Left lobe of liver (tissue), 2 donors: ENCODE results near the gene OR5K1. TPM values are rescaled to one million over a fixed set of nuclear protein-coding genes. Genes with fewer than 3 reads are reported as not detected.

ENCODE experiments used
- ATAC-seq: fragments of 200-7000 bp; cut with Tn5 transposase; one replicate; pipeline ENCODE4 v1.9.1; 2020; ENCODE audit warnings: mild to moderate bottlenecking, moderate library complexity
- DNase-seq: peaks from one replicate; pipeline ENCODE4 v3.0.0-alpha.2; 2020; ENCODE audit warnings: low spot score
- total RNA-seq: library from RNA; stranded (reverse); gene quantifications from one replicate; pipeline ENCODE4 v1.2.1, GENCODE V29; 2021
- donor health status: DM: no; HTN: no; CAD: no; lungs with moderate emphysema.
- donor health status: DM: no; HTN: yes; CAD: no.

Gene OR5K1
- not detected for total RNA-seq

- no peak for ATAC-seq
- DNase-seq, result no peak
Measured at GRCh38 chr3:98462901-98463300, at the start of gene OR5K1. Gene OR5K1 (plus strand): TSS chr3:98463201. CDS start chr3:98469577, 6,376 bp downstream.

DNA sequence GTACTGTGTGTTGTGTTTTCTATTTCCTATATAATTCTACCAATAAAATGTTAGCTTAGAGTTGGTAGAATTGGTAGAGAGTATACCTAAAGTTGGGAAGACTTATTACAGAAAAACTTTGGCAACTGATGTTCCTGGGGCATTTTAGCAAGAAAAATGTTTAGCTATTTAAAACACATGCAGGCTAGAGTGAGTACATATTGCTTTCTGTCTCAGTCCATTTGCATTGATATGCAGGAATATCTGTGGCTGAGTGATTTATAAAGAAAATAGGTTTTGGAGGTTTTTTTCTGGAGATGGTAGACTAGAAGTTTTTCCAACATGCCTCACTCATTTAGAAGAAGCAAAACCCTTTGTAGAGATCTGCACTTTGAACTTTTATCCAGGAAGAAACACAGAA is 30.4 kb upstream of the OR5K1 start:
- no peak for DNase-seq

DNA sequence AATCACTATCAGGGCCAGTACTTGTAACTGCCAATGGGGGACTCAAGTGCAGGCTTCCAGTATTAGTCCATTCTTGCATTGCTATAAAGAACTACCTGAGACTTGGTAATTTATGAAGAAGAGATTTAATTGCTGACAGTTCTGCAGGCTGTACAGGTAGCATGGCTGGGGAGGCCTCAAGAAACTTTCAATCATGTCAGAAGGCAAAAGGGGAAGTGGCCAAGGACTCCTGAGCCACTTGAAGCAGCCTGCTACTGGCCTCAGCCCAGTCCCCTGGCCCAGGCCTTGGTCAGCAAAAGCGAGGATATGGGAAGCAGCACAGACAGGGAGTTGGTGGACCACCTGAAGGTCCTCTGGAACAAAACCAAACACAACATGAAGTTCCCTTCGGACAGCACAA is 29.2 kb upstream of the OR5K1 start:
- DNase-seq, result no peak
- ATAC-seq, result no peak

More for the DNA sequence above, 30.4 kb upstream of the OR5K1 start:
- ATAC-seq, result no peak

DNA sequence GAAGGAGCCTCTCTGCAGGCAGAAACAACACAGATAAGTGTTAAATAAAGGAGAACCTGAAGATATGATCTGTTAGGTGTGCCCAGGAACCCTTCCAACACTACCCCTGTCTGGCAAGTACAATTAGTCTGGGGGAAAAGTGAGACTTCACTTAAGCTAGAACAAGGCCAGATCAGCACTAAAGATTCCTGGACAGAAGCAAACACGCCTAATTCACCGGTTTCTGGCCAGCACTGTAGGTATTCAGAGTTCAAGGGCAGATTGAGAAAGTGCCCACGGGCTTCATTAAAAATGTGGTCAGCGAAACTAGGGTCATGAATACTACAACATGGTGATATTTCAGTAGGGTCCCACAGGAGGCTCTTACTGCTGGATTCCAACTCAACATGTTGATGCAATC is 28.6 kb upstream of the OR5K1 start:
- ATAC-seq (no peak), DNase-seq (no peak)

DNA sequence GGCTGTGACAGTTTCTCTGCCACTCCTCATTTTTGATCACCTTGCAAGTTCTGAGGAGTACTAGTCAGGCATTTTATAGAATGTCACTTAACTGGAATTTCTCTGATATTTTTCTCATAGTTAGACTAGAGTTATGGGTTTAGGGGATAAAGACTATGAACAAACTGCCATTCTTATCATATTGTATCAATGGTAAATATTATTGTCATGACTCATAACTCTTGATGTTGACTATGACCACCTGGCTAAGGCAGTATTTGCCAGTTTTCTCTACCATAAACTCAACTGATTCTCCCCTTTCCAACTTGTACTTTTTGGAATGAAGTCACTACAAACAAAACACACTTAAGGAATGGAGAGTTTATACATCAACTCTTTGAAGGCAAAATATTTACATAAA is 22.7 kb upstream of the OR5K1 start:
- ATAC-seq (no peak), DNase-seq (no peak)

- no peak for DNase-seq
- ATAC-seq, result no peak
Measured at GRCh38 chr3:98445949-98446406, 17.0 kb upstream of the OR5K1 start.

DNA sequence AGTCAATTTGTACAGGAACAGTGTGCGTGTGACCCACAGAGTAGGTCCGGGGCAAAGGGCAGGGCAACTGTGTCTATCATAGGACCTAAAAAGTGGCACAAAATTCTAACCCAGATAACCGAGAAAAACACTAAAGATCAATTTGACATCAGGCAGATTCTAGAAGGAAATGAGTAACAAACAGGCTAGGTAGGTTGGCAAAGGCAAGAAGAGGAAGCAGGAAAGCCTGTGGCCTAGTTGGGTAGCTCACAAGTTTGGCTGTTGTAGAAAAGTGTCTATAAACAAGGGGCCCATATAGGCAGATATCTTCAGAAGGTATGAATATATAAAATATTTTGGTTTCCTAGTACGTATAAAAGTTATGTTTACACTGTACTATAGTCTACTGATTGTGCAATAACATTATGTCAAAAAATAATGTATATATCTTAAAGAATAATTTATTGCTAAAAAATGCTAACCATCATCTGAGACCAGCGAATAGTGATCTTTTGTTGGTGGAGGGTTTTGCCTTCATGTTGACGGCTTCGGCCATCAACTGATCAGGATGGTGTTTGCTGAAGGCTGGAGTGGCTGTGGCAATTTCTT is 13.3 kb upstream of the OR5K1 start:
- DNase-seq, result no peak
- ATAC-seq, result no peak

- ATAC-seq, result no peak
Measured at GRCh38 chr3:98450372-98450771, 12.6 kb upstream of the OR5K1 start.

DNA sequence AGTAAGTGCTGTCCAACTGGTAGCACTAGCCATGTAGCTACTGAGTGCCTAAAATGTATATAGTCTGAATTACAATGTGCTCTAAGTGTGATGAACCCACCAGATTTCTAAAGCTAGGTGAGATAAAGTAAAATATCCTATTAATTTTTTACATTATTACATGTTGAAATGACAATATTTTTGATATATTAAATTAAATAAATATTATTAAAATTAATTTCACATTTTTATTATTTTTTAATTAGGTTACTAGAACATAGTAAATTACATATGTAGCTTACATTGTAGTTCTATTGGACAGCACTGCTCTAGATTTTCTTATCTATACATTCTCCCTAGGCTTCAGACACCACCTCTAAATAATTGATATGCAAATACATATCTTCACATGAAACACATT is 9.2 kb upstream of the OR5K1 start:
- DNase-seq (no peak), ATAC-seq (no peak)

More at GRCh38 chr3:98450372-98450771, 12.6 kb upstream of the OR5K1 start:
- no peak for DNase-seq

- ATAC-seq (no peak), DNase-seq (no peak)
Measured at GRCh38 chr3:98454929-98455328, 8.1 kb upstream of the OR5K1 start.

- ATAC-seq (no peak), DNase-seq (no peak)
Measured at GRCh38 chr3:98457543-98457942, 5.5 kb upstream of the OR5K1 start.

GRCh38 chr3:98460220-98460619 is 2.8 kb upstream of the OR5K1 start:
- ATAC-seq (no peak), DNase-seq (no peak)

DNA sequence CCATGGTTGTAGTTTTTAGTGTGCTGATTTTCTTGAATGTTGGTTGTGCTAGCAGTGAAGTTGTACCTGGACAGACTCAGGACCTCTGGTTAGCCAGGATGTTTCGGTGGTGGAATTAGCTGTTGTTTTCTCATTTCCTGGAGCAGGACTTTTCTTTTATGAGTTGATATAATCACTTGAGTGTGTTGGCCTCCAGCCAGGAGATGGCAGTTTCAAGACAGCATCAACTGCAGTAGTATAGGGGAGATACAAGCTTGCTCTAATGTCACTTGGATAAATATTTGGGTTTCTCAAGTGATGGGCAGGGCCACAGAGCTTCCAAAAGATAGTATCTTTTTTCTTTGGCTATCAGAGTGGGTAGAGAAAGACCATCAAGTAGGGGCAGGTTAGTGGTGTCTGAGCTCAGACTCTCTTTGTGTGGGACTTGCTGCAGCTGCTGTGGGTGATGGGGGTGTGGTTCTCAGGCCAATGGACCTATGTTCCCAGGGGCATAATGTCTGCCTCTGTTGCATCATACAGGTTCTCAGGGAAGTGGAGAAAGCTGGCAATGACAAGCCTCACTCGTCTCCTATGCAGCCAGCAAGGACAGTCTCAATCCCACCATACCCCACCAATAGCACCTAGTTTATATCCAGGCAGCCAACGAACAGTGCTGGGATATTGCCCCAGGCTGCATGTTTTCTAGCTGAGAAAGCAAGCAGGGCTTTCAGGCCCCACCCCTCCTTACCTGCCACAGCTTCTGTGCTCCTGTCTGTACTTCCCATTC is 19.9 kb downstream of the OR5K1 start:
- DNase-seq (no peak), ATAC-seq (no peak)

DNA sequence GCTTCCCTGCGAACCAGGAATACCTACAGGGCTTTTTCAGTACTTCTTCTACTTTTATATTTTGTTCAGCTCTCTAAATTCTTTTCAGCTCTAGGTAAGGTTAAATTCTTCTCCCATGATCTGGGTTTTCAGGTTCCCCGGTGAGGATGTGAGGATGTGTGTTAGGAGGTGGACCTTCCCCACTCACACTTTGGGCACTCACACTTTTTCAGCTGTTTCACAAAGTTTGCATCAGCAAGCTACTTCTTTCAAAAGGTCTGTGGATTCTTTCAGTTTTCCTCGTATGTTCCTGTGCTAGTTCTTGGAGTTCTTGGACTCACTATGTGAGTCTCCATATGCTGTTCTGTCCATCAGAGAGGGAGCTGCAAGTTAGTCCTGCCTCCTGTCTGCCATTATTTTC is 20.6 kb downstream of the OR5K1 start:
- ATAC-seq (no peak), DNase-seq (no peak)

GRCh38 chr3:98497381-98497780 is 34.4 kb downstream of the OR5K1 start, which contains the start of gene OR5K2:
Gene OR5K2 (plus strand): TSS chr3:98497681. CDS start chr3:98497681, 0 bp downstream.
- ATAC-seq (no peak), DNase-seq (no peak)

DNA sequence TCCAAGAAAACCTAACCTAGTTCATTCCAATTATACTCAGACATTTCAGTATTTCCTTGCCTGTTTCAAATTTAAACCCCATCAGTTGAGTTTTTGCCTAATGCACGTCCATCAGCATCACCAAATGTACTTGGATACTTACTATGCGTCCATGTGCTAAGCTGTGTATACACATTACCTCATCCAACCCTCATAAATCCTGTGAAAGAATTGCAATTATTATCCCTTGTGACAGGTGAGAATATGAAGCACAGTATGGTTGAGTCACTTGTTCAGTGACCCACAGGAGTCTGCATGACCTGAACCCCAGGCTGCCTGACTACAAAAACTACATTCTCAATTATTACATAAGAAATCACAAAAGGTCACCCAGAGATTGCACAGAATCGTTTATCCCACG is 37.0 kb downstream of the OR5K1 start:
- DNase-seq (no peak), ATAC-seq (no peak)

- ATAC-seq (no peak), DNase-seq (no peak)
Measured at GRCh38 chr3:98501270-98501669, 38.3 kb downstream of the OR5K1 start.

DNA sequence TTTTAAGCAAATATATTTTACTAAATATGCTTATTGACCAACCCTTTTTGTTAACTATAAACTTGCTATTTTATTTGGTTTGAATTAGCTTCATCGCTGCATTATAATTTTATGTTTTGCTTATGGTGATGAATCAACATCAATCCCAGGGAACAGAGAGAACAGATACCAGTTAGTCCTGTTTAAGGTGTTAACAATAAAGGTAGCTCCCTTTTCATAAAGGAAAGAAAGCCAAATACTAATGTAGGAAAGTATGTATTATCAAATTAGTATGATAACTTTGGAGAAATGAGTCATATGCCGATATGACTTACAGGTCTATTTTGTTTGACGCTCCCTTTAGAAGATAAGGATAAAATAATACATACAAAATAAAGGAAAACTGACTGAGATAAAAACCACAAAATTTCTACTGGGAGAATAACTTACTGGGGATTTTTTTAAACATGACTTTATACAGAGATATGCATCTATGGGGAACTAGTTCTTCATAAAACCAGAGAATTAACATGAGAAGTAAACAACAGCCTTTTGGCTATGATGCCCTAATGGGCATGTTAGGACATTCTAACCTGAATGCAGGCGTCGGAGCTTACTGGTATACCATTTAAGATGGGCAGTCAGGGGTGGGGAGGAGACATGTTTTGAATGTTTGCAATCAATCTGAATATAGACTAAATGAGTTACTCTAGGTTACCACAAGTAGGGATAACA is 39.0 kb downstream of the OR5K1 start:
- no peak for ATAC-seq
- DNase-seq, result no peak

DNA sequence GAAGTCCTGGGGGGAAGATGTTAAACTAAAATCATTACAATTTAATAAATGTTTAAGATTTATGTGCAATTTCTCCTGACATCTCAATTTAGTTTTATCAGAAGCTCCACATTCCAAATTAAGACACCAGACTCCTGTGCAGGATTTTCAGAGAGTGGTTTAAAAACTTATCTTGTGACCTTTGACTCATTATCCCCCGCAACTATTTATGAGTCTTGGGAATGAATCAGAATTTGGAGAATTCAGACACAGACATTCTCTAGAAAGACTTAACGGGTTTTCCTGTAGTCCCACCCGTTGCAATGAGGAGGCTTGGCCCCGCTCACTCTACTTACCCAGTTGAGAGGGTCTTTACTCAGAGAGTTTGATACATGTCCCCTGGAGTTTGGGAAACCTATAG is 41.5 kb downstream of the OR5K1 start:
- no peak for ATAC-seq
- no peak for DNase-seq

- ATAC-seq (no peak), DNase-seq (no peak)
Measured at GRCh38 chr3:98508582-98508981, 45.6 kb downstream of the OR5K1 start.

DNA sequence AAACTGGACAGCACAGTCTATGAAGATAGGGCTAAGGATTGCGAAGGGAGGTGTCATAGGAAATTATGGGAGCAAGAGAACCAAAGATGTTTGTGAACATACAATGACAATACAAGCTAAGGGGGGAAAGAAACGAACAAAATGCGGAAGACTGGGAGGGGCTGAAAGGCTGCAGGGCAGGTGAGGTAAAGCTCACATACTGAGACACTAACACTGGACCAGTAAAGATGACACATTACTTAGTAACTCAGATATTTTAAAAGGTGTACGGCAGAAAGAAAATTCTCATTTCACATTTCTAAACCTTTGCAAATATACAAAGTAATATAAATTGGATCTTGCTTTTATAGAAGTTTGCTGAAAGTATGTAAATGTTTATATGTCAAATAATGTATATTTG is 49.6 kb downstream of the OR5K1 start:
- DNase-seq, result no peak
- no peak for ATAC-seq

DNA sequence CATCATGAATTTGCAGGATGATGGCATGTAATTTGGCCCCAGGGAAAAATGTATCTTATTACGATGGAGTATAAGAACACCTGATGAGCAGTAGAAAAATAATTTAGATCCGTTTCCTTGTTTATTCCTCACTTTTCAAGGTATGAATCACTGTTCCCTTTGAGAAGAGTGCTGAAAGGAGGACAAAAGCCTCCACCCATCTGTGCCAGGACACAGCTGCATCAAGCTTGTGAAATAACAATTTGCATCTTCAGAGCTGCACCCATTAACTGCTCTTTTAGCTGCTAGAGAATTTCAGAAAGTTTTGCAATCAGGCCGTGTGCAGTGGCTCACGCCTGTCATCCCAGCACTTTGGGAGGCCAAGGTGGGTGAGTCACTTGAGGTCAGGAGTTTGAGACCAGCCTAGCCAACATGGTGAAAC is 50.1 kb downstream of the OR5K1 start:
- ATAC-seq, result no peak
- DNase-seq, result no peak
